Duodenal mucosa (tissue), 2 donors: Measurements from ENCODE around the gene PCLO.

Source experiments
- H3K27ac ChIP-seq: one replicate; pipeline ENCODE4 v1.7.0; 2013; ENCODE audit warnings: low read depth, low read length
- H3K27me3 ChIP-seq, 2 donors: one replicate each; pipeline ENCODE4 v1.7.0; 2013; ENCODE audit warnings: low read length in 2 of 2, control low read depth in 1 of 2; ENCODE audit not compliant: insufficient read depth in 2 of 2, control insufficient read depth in 1 of 2
- H3K36me3 ChIP-seq, 2 donors: one replicate each; pipeline ENCODE4 v1.7.0; 2013; ENCODE audit warnings: low read length in 2 of 2, control low read depth in 1 of 2; ENCODE audit not compliant: insufficient read depth in 2 of 2, control insufficient read depth in 1 of 2
- H3K4me1 ChIP-seq, 2 donors: one replicate each; pipeline ENCODE4 v1.7.0; 2013; ENCODE audit warnings: low read length in 2 of 2, control low read depth in 1 of 2; ENCODE audit not compliant: insufficient read depth in 2 of 2, control insufficient read depth in 1 of 2
- H3K4me3 ChIP-seq, 2 donors: one replicate each; pipeline ENCODE4 v1.7.0; 2013; ENCODE audit warnings: low read length in 2 of 2, low read depth in 1 of 2
- H3K9ac ChIP-seq, 2 donors: one replicate each; pipeline ENCODE4 v1.7.0; 2013; ENCODE audit warnings: low read length in 2 of 2, low read depth in 1 of 2
- H3K9me3 ChIP-seq, 2 donors: one replicate each; pipeline ENCODE4 v1.7.0; 2013; ENCODE audit warnings: low read length in 2 of 2, control low read depth in 1 of 2; ENCODE audit not compliant: control insufficient read depth in 1 of 2

PCLO gene

GRCh38 chr7:82755705-82756551 lies 406.8 kb downstream of the PCLO start:
- Histone ChIP-seq H3K27ac (no peak overlapping the region), H3K4me1 (no peaks in the 10 kb centered on the region), H3K4me3 (no peak overlapping the region), H3K27me3 (no peaks in the 10 kb centered on the region), H3K36me3 (no peaks in the 10 kb centered on the region), H3K9me3 (no peaks in the 10 kb centered on the region), H3K9ac (no peak overlapping the region)

GRCh38 chr7:82750007-82750406 lies 412.7 kb downstream of the PCLO start:
- H3K4me1 ChIP-seq: no peaks in the 10 kb centered on the region
- no peak overlapping the region for H3K4me3 ChIP-seq
- no peaks in the 10 kb centered on the region for H3K9me3 ChIP-seq
- H3K27me3 ChIP-seq: no peaks in the 10 kb centered on the region
- no peak overlapping the region for H3K9ac ChIP-seq
- H3K36me3 ChIP-seq: no peaks in the 10 kb centered on the region
- H3K27ac ChIP-seq: no peak overlapping the region

GRCh38 chr7:82745820-82746219 lies 416.9 kb downstream of the PCLO start:
- Histone ChIP-seq H3K36me3 (no peaks in the 10 kb centered on the region), H3K27me3 (no peaks in the 10 kb centered on the region), H3K4me1 (no peaks in the 10 kb centered on the region), H3K9ac (no peak overlapping the region), H3K9me3 (no peaks in the 10 kb centered on the region), H3K4me3 (no peak overlapping the region), H3K27ac (no peak overlapping the region)

GRCh38 chr7:82745117-82745516 lies 417.6 kb downstream of the PCLO start:
- no peak overlapping the region for H3K4me3 ChIP-seq
- H3K27me3 ChIP-seq: no peaks in the 10 kb centered on the region
- H3K9me3 ChIP-seq: no peaks in the 10 kb centered on the region
- no peak overlapping the region for H3K27ac ChIP-seq
- H3K4me1 ChIP-seq: no peaks in the 10 kb centered on the region
- H3K36me3 ChIP-seq: no peaks in the 10 kb centered on the region
- no peak overlapping the region for H3K9ac ChIP-seq

- Histone ChIP-seq H3K27ac (no peak overlapping the region), H3K4me3 (no peak overlapping the region)
Measured at GRCh38 chr7:82742163-82742562, 420.5 kb downstream of the PCLO start.

GRCh38 chr7:82741493-82741892 lies 421.2 kb downstream of the PCLO start:
- H3K4me1 ChIP-seq: no peaks in the 10 kb centered on the region
- no peak overlapping the region for H3K27ac ChIP-seq
- no peaks in the 10 kb centered on the region for H3K9me3 ChIP-seq
- H3K27me3 ChIP-seq: no peaks in the 10 kb centered on the region
- H3K36me3 ChIP-seq: no peaks in the 10 kb centered on the region
- no peak overlapping the region for H3K4me3 ChIP-seq
- H3K9ac ChIP-seq: no peak overlapping the region

More at GRCh38 chr7:82742163-82742562, 420.5 kb downstream of the PCLO start:
- Histone ChIP-seq H3K9me3 (no peaks in the 10 kb centered on the region), H3K4me1 (no peaks in the 10 kb centered on the region), H3K27me3 (no peaks in the 10 kb centered on the region), H3K36me3 (no peaks in the 10 kb centered on the region), H3K9ac (no peak overlapping the region)

- H3K36me3 ChIP-seq: no peaks in the 10 kb centered on the region
- H3K27ac ChIP-seq: no peak overlapping the region
- H3K27me3 ChIP-seq: no peaks in the 10 kb centered on the region
- no peaks in the 10 kb centered on the region for H3K9me3 ChIP-seq
- H3K4me1 ChIP-seq: no peaks in the 10 kb centered on the region
- H3K4me3 ChIP-seq: no peak overlapping the region
- H3K9ac ChIP-seq: no peak overlapping the region
Measured at GRCh38 chr7:82740246-82740848, 422.3 kb downstream of the PCLO start.

GRCh38 chr7:82736633-82737032 lies 426.1 kb downstream of the PCLO start:
- Histone ChIP-seq H3K36me3 (no peaks in the 10 kb centered on the region), H3K27ac (no peak overlapping the region), H3K9ac (no peak overlapping the region), H3K9me3 (no peaks in the 10 kb centered on the region), H3K4me1 (no peaks in the 10 kb centered on the region), H3K4me3 (no peak overlapping the region), H3K27me3 (no peaks in the 10 kb centered on the region)

GRCh38 chr7:82732677-82733076 lies 430.0 kb downstream of the PCLO start:
- Histone ChIP-seq H3K9ac (no peak overlapping the region), H3K27me3 (no peaks in the 10 kb centered on the region)

GRCh38 chr7:82729172-82730030 lies 433.3 kb downstream of the PCLO start:
- Histone ChIP-seq H3K4me1 (peaks cover 0 to 14% of the 10 kb centered on the region in 2 donors), H3K36me3 (no peaks in the 10 kb centered on the region), H3K27ac (no peak overlapping the region), H3K4me3 (no peak overlapping the region), H3K9me3 (no peaks in the 10 kb centered on the region), H3K9ac (no peak overlapping the region), H3K27me3 (no peaks in the 10 kb centered on the region)

More at GRCh38 chr7:82732677-82733076, 430.0 kb downstream of the PCLO start:
- Histone ChIP-seq H3K36me3 (no peaks in the 10 kb centered on the region), H3K4me3 (no peak overlapping the region), H3K4me1 (peaks cover 0 to 5% of the 10 kb centered on the region in 2 donors), H3K9me3 (no peaks in the 10 kb centered on the region), H3K27ac (no peak overlapping the region)
